NCI-H2171 treated with DMSO at 0.1 percent for 48 hours (cell line): Measurements from ENCODE around the gene PCDHB14.
"Not testable (repeated sequence)": the region's sequence is repeated elsewhere in the genome, so short reads cannot be mapped to it uniquely, and the experiment has no call there.

ENCODE experiments used
- DNase-seq: peaks from one replicate; lab custom pipeline; 2025; lab: John Stamatoyannopoulos, UW

Gene PCDHB14

GRCh38 chr5:141223112-141223783 lies at the start of gene PCDHB14:
Gene PCDHB14 (plus strand): TSS chr5:141223343. CDS start chr5:141223506, 163 bp downstream.
- DNase-seq: peak; percentile 52

GRCh38 chr5:141174291-141175104 lies 48.6 kb upstream of the PCDHB14 start:
- not testable (repeated sequence) for DNase-seq

- DNase-seq: no peak
These were observed 47.2 kb upstream of the PCDHB14 start for GRCh38 chr5:141175933-141176332.

DNA sequence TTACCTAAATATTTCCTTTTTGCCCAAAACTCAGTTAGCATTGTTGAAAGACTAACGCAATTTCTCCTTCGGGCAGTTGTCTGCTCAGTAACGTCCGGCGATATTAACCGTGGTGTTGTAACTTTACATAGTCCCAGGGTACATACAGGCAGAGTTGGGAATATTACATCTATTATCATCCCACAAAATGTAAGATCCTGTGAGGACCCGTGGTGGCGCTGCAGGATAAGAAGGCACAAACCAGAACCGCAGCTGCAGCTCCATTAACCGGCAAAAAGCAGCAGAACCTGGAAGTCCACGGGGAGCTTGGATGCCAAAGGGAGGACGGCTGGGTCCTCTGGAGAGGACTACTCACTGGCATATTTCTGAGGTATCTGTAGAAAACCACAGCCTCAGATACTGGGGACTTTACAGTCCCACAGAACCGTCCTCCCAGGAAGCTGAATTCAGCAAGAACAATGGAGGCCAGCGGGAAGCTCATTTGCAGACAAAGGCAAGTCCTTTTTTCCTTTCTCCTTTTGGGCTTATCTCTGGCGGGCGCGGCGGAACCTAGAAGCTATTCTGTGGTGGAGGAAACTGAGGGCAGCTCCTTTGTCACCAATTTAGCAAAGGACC lies 45.5 kb upstream of the PCDHB14 start, which contains the start of gene PCDHB8:
TSS of gene PCDHB8 (plus strand) at position 214 of the 615 bp plus-strand sequence. CDS start at position 459, 245 bp downstream.
- DNase-seq: not testable (repeated sequence)

GRCh38 chr5:141179371-141179770 lies 43.8 kb upstream of the PCDHB14 start:
- DNase-seq: not testable (repeated sequence)

GRCh38 chr5:141179876-141180275 lies 43.3 kb upstream of the PCDHB14 start:
- DNase-seq: not testable (repeated sequence)

DNA sequence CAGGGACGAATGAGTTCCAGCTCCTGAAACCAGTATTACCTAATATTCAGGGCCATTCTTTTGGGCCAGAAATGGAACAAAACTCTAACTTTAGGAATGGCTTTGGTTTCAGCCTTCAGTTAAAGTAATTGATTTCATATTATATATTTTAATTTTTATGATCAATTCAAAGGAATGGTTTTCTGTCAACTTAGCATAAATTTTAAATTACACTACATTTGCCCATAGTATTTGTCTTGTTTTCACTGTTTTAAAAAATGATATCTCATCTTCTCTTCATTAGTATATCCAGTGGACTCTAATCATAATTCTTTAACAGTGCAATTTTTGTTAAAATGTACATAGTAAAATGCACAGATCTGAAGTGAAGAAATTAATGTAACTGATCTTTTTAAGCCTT lies 42.8 kb upstream of the PCDHB14 start:
- no peak for DNase-seq

GRCh38 chr5:141182248-141182647 lies 40.9 kb upstream of the PCDHB14 start, which contains the start of gene PCDHB16:
Gene PCDHB16 (plus strand): TSS chr5:141182387. CDS start chr5:141182560, 173 bp downstream.
- DNase-seq: peak; percentile 50

DNA sequence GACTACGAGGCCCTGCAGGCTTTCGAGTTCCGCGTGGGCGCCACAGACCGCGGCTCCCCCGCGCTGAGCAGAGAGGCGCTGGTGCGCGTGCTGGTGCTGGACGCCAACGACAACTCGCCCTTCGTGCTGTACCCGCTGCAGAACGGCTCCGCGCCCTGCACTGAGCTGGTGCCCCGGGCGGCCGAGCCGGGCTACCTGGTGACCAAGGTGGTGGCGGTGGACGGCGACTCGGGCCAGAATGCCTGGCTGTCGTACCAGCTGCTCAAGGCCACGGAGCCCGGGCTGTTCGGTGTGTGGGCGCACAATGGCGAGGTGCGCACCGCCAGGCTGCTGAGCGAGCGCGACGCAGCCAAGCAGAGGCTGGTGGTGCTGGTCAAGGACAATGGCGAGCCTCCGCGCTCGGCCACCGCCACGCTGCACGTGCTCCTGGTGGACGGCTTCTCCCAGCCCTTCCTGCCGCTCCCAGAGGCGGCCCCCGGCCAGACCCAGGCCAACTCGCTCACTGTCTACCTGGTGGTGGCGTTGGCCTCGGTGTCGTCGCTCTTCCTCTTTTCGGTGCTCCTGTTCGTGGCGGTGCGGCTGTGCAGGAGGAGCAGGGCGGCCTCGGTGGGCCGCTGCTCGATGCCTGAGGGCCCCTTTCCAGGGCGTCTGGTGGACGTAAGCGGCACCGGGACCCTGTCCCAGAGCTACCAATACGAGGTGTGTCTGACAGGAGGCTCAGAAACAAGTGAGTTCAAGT lies 38.9 kb upstream of the PCDHB14 start:
- DNase-seq: not testable (repeated sequence)

- DNase-seq: peak; percentile 52
These were observed 36.1 kb upstream of the PCDHB14 start, which contains the start of gene PCDHB9 for GRCh38 chr5:141186897-141187512. Gene PCDHB9 (plus strand): TSS chr5:141187161. CDS start chr5:141187319, 158 bp downstream.

DNA sequence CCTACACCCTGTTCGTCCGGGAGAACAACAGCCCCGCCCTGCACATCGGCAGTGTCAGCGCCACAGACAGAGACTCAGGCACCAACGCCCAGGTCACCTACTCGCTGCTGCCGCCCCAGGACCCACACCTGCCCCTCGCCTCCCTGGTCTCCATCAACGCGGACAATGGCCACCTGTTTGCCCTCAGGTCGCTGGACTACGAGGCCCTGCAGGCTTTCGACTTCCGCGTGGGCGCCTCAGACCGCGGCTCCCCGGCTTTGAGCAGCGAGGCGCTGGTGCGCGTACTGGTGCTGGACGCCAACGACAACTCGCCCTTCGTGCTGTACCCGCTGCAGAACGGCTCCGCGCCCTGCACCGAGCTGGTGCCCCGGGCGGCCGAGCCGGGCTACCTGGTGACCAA lies 34.5 kb upstream of the PCDHB14 start:
- DNase-seq: not testable (repeated sequence)

- not testable (repeated sequence) for DNase-seq
These were observed 34.0 kb upstream of the PCDHB14 start for GRCh38 chr5:141189131-141189530.

DNA sequence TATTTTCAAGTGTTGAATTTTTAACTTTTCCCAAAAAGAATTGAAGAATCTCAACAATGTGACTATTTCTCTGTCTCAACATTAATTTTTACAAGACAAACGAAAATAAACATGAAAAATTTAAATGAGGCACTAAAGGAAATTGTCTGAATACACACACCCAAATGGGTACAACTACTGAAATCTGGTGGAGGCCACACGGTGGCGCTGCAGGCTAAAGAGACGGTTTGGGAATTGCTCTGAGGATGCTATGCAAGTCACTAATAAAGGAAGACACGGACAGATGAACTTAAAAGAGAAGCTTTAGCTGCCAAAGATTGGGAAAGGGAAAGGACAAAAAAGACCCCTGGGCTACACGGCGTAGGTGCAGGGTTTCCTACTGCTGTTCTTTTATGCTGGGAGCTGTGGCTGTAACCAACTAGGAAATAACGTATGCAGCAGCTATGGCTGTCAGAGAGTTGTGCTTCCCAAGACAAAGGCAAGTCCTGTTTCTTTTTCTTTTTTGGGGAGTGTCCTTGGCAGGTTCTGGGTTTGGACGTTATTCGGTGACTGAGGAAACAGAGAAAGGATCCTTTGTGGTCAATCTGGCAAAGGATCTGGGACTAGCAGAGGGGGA lies 30.9 kb upstream of the PCDHB14 start, which contains the start of gene PCDHB10:
TSS of gene PCDHB10 (plus strand) at position 244 of the 616 bp plus-strand sequence. CDS start at position 444, 200 bp downstream.
- peak; percentile 45 for DNase-seq

- DNase-seq: not testable (repeated sequence)
These were observed 28.8 kb upstream of the PCDHB14 start for GRCh38 chr5:141194332-141194731.

- DNase-seq: no peak
These were observed 26.8 kb upstream of the PCDHB14 start for GRCh38 chr5:141196363-141196762.

- peak; percentile 2 for DNase-seq
These were observed 23.5 kb upstream of the PCDHB14 start, which contains the start of gene PCDHB11 for GRCh38 chr5:141199359-141200235. Gene PCDHB11 (plus strand): TSS chr5:141199627. CDS start chr5:141199775, 148 bp downstream.

DNA sequence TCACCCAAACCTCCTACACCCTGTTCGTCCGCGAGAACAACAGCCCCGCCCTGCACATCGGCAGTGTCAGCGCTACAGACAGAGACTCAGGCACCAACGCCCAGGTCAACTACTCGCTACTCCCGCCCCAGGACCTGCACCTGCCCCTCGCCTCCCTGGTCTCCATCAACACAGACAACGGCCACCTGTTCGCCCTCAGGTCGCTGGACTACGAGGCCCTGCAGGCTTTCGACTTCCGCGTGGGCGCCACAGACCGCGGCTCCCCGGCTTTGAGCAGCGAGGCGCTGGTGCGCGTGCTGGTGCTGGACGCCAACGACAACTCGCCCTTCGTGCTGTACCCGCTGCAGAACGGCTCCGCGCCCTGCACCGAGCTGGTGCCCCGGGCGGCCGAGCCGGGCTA lies 22.0 kb upstream of the PCDHB14 start:
- not testable (repeated sequence) for DNase-seq

GRCh38 chr5:141201646-141202045 lies 21.5 kb upstream of the PCDHB14 start:
- not testable (repeated sequence) for DNase-seq

- DNase-seq: peak; percentile 7
These were observed 14.7 kb upstream of the PCDHB14 start, which contains the start of gene PCDHB12 for GRCh38 chr5:141208478-141208877. Gene PCDHB12 (plus strand): TSS chr5:141208719. CDS start chr5:141208908, 189 bp downstream.
